Thyroid gland (tissue), 4 donors: ENCODE results near the gene RPL14. TPM values are rescaled to one million over a fixed set of nuclear protein-coding genes. Genes with fewer than 3 reads are reported as not detected.
A peak's percentile ranks its signal among the peaks of the same experiment; 100 is the strongest.

Experiments
- DNase-seq, 2 donors: peaks; one replicate each; pipeline ENCODE4 v3.0.0-alpha.2; 2019
- H3K27ac ChIP-seq, 3 donors: fragments of 200-600 bp; sonication (generic); 1 replicate in 2 of 3; 2 replicates in 1 of 3; pipeline ENCODE4 v1.5.1; 2016 to 2019; ENCODE audit warnings: mild to moderate bottlenecking in 1 of 3, moderate library complexity in 1 of 3
- H3K27me3 ChIP-seq: fragments of 200-600 bp; sonication (generic); one replicate; pipeline ENCODE4 v1.5.1; 2019
- H3K36me3 ChIP-seq, 2 donors: fragments of 200-600 bp; sonication (generic); one replicate each; pipeline ENCODE4 v1.5.1; 2016 to 2019
- H3K4me1 ChIP-seq, 2 donors: fragments of 200-600 bp; sonication (generic); one replicate each; pipeline ENCODE4 v1.5.1; 2017 to 2019
- H3K4me3 ChIP-seq, 3 donors: fragments of 200-600 bp; sonication (generic); replicated peaks in 1 of 3; 1 replicate in 2 of 3; 2 replicates in 1 of 3; pipeline ENCODE4 v1.5.1; 2016; ENCODE audit warnings: mild to moderate bottlenecking in 1 of 3
- H3K9me3 ChIP-seq: fragments of 200-600 bp; sonication (generic); one replicate; pipeline ENCODE4 v1.5.1; 2017
- CTCF ChIP-seq, 6 experiments: fragments of 200-600 bp in 3 of 6; fragments of 450-650 bp in 3 of 6; sonication (generic) in 3 of 6; IDR thresholded peaks; one replicate each; pipeline ENCODE4 v1.5.1; 2016 to 2019; ENCODE audit warnings: antibody characterized with exemption in 6 of 6, mild to moderate bottlenecking in 2 of 6, inconsistent platforms in 1 of 6, moderate library complexity in 1 of 6
- POLR2A ChIP-seq, 2 donors: fragments of 450-650 bp; IDR thresholded peaks; one replicate each; pipeline ENCODE4 v1.6.1; 2017; ENCODE audit warnings: antibody characterized with exemption in 2 of 2, mild to moderate bottlenecking in 2 of 2, moderate library complexity in 1 of 2
- WGBS, 2 donors: methylation state at CpG; one replicate each; pipeline ENCODE4 v1.1.5; 2017; 5-methylcytosine and 5-hydroxymethylcytosine counted together
- intact Hi-C: fragments of 100-400 bp; cut with DNase I; formaldehyde crosslinking; loops from one replicate; pipeline ENCODE4 v1.15.1; 2023
- total RNA-seq, 4 donors: library from RNA; depleted of rRNA; stranded (reverse); fragments of >200 nt; gene quantifications; one replicate each; pipeline ENCODE4 v1.2.3, GENCODE V29; 2016

RPL14 gene
- total RNA-seq, 4 donors from 2014 or later = 272 to 723 (median 339) TPM

DNA sequence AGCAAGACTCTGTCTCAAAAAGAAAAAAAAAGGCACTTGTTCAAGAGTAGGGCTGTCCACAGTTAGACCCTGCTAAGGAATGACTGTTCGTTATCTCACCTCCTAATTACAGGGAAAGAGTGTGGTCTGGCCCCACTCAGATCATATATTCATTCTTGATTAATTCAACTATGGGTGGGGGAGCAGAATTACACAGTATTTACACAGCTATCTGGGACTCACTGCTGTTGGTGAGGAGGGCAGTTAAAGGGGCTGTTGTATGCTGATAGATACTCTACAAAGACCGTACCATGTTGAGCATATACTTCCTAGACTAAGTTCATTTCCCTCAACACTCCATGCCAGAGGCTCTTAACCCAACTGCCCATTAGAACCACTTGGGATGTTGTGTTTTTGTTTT is 44.9 kb downstream of the RPL14 start:
- TF ChIP-seq POLR2A (IDR thresholded peaks at IDR 0.05) (no peak), CTCF (IDR thresholded peaks at IDR 0.05) (no peak)
- H3K4me1 ChIP-seq = peaks cover 9 to 11% of the 10 kb centered on the region in 2 donors
- H3K36me3 ChIP-seq = no peaks in the 10 kb centered on the region
- DNase-seq = no peak
- no peak overlapping the region for H3K4me3 ChIP-seq
- intact Hi-C loops = no loop called here
- 93 to 97% methylated on average over 2 of the region's 2 CpGs for WGBS, 2 donors
- no peak overlapping the region for H3K27ac ChIP-seq
- no peaks in the 10 kb centered on the region for H3K9me3 ChIP-seq
- H3K27me3 ChIP-seq = no peaks in the 10 kb centered on the region

DNA sequence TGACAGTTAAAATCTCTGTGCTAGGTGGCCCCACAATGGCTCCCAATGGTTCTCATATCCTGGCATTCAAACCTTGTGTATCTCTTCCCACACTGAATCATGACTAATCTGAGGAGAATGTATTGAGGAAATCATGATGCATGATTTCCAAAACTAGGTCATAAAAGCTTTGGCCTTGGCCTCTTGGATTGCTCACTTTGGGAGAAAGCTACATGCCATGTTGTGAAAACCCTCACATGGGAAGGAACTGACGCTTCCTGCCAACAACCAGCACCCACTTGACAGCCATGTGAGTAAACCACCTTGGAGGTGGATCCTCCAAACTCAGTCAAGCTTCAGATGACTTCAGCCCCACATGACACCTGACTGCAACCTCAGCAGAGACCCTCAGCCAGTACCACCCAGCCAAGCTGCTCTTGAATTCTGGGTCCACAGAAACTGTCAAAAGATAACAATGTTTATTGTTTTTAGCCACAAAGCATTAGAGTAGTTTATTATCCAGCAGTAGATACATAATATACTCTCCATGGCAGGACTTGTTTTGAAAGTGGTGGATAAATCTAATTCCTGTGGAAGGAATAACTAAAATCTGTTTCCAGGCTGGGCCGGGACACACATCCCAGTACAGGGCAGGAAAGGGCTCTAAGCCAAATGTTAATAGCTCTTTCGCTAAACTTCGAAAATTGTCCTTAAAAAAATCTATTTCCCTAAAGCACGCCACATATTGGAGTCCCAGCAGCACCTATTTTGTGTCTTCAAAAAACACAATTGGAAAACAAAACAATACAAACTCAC is 47.7 kb downstream of the RPL14 start:
- no peak overlapping the region for H3K4me3 ChIP-seq
- intact Hi-C loops = no loop called here
- WGBS, 2 donors = 54 to 66% methylated on average over 5 of the region's 5 CpGs
- H3K9me3 ChIP-seq = no peaks in the 10 kb centered on the region
- TF ChIP-seq POLR2A (IDR thresholded peaks at IDR 0.05) (no peak), CTCF (IDR thresholded peaks at IDR 0.05) (no peak)
- H3K36me3 ChIP-seq = no peaks in the 10 kb centered on the region
- no peaks in the 10 kb centered on the region for H3K27me3 ChIP-seq
- H3K27ac ChIP-seq = peak overlapping the region; percentile 3 to 91 (median 85)
- DNase-seq = peak; percentile 58 to 65
- peaks cover 9 to 11% of the 10 kb centered on the region in 2 donors for H3K4me1 ChIP-seq

- intact Hi-C loops = no loop called here
- Histone ChIP-seq H3K4me3 (peak within 1 kb of the TSS; percentile 24 to 55 (median 41)), H3K4me1 (peaks cover 9 to 11% of the 10 kb centered on the region in 2 donors), H3K27ac (peak within 1 kb of the TSS; percentile 62 to 91 (median 85)), H3K27me3 (no peaks in the 10 kb centered on the region), H3K36me3 (no peaks in the 10 kb centered on the region), H3K9me3 (no peaks in the 10 kb centered on the region)
- 8 to 13% methylated on average over 30 to 43 of the region's 44 CpGs for WGBS, 2 donors
- peak; percentile 91 to 92 for DNase-seq
- TF ChIP-seq POLR2A (IDR thresholded peaks at IDR 0.05) (peak in 1 of 2 donors; percentile 72), CTCF (IDR thresholded peaks at IDR 0.05) (peak in 4 of 6 experiments; percentile 14 to 41 (median 24))
These were observed 48.7 kb downstream of the RPL14 start, which contains the start of gene ZNF620 for GRCh38 chr3:40505599-40506462. Gene ZNF620 (plus strand): TSS chr3:40506039. CDS start chr3:40506353, 314 bp downstream.

DNA sequence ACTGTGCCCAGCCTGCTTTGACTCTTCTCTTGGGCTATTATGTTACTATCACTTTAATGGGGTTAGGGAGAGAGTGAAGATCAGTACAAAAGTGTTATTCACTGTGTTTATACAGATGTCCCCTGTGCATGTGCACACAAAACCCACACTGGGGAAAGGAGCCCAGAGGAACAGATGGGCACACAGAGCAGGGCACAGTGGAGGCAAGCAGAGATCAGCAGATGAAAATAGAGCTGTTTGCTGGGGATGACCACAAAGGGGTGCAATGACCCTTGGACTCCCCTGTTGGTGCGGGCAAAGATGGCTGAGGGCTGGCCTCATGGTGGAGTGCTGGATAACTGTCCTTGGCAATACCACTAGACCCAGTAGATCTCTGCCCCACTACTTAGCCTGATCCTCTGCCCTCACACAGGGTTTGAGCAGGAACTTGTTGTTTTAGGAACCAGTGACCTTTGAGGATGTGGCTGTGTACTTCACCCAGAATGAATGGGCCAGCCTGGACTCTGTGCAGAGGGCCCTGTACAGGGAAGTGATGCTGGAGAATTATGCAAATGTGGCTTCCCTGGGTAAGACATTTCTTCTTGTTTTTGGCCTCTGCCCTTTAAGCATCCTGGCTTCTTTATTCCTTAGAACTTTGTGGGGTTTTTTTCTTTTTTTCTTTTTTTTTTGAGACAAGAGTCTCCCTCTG is 54.0 kb downstream of the RPL14 start:
- WGBS, 2 donors = 92 to 100% methylated on average over 1 of the region's 1 CpG
- no peak for DNase-seq

More for the DNA sequence above, 54.0 kb downstream of the RPL14 start:
- H3K27me3 ChIP-seq = no peaks in the 10 kb centered on the region
- intact Hi-C loops = no loop called here
- H3K4me1 ChIP-seq = peaks cover 0 to 4% of the 10 kb centered on the region in 2 donors
- TF ChIP-seq POLR2A (IDR thresholded peaks at IDR 0.05) (no peak), CTCF (IDR thresholded peaks at IDR 0.05) (no peak)
- H3K4me3 ChIP-seq = no peak overlapping the region
- H3K27ac ChIP-seq = no peak overlapping the region
- no peaks in the 10 kb centered on the region for H3K9me3 ChIP-seq
- peaks cover 0 to 10% of the 10 kb centered on the region in 2 donors for H3K36me3 ChIP-seq
